Hematopoietic multipotent progenitor cell treated with erythropoietin and hydrocortisone succinate and interleukin-3 and kit ligand, for 8 days (in vitro differentiated cells): ENCODE data around the gene PKDREJ.
A peak's percentile ranks its signal among the peaks of the same experiment; 100 is the strongest.

Source experiments
- DNase-seq: peaks from one replicate; pipeline ENCODE4 v3.0.0-alpha.2; 2015

Gene PKDREJ

GRCh38 chr22:46289244-46289891 lies 26.2 kb upstream of the PKDREJ start:
- DNase-seq, result no peak

- DNase-seq, result no peak
These were observed 25.7 kb upstream of the PKDREJ start for GRCh38 chr22:46288846-46289243.

- DNase-seq, result peak; percentile 40
These were observed 25.0 kb upstream of the PKDREJ start for GRCh38 chr22:46287873-46288751.

- DNase-seq, result no peak
These were observed 24.1 kb upstream of the PKDREJ start for GRCh38 chr22:46286941-46287872.

GRCh38 chr22:46286006-46286405 lies 22.9 kb upstream of the PKDREJ start:
- no peak for DNase-seq

- no peak for DNase-seq
These were observed 18.9 kb upstream of the PKDREJ start for GRCh38 chr22:46281866-46282678.

- DNase-seq, result no peak
These were observed 18.0 kb upstream of the PKDREJ start for GRCh38 chr22:46280999-46281623.

GRCh38 chr22:46280063-46280817 lies 17.1 kb upstream of the PKDREJ start:
- DNase-seq, result no peak

- DNase-seq, result no peak
These were observed 15.8 kb upstream of the PKDREJ start for GRCh38 chr22:46278656-46279645.

- DNase-seq, result no peak
These were observed 13.4 kb upstream of the PKDREJ start for GRCh38 chr22:46276563-46276962.

GRCh38 chr22:46275455-46276122 lies 12.4 kb upstream of the PKDREJ start:
- no peak for DNase-seq

GRCh38 chr22:46274381-46274780 lies 11.2 kb upstream of the PKDREJ start:
- no peak for DNase-seq

GRCh38 chr22:46273432-46274148 lies 10.4 kb upstream of the PKDREJ start:
- no peak for DNase-seq

- DNase-seq, result no peak
These were observed 9.8 kb upstream of the PKDREJ start for GRCh38 chr22:46272762-46273431.

GRCh38 chr22:46272196-46272595 lies 9.1 kb upstream of the PKDREJ start:
- no peak for DNase-seq

GRCh38 chr22:46269564-46269963 lies 6.4 kb upstream of the PKDREJ start:
- no peak for DNase-seq

- DNase-seq, result peak; percentile 71
These were observed 4.5 kb upstream of the PKDREJ start, which contains the start of gene TTC38 for GRCh38 chr22:46267431-46268279. TTC38 (plus strand) TSS chr22:46268008; CDS start chr22:46268040, 32 bp downstream.
